K562 (cell line): Measurements from ENCODE around the gene BPIFB6. TPM values are rescaled to one million over a fixed set of nuclear protein-coding genes. Genes with fewer than 3 reads are reported as not detected.

Source experiments
- ATAC-seq: fragments of 200-7000 bp; cut with Tn5 transposase; 3 replicates; pipeline ENCODE4 v1.9.1; 2020; ENCODE audit warnings: moderate library complexity
- BruUV-seq: library from RNA; stranded (reverse); fragments of 400-500 nt; replicated peaks from 2 replicates; lab custom pipeline; 2021; lab: Mats Ljungman, UMichigan
- CTCF ChIA-PET: fragments of 300-600 bp; formaldehyde crosslinking; extraction: SDS; loops from one replicate; lab custom pipeline; 2021; ENCODE audit warnings: low intra/inter-chr PET ratio; lab: Yijun Ruan, JAX
- POLR2A ChIA-PET: fragments of 300-600, 350-650 bp; sonication (Branson Sonifier 250); formaldehyde crosslinking; extraction: SDS; loops from one replicate; lab custom pipeline; 2021; ENCODE audit warnings: antibody characterized with exemption, inconsistent platforms; lab: Yijun Ruan, JAX
- DNase-seq, 4 experiments: peaks; one replicate each; pipeline versions ENCODE4 v3.0.0 to v3.0.0-alpha.2; 2011 to 2018; ENCODE audit warnings: low spot score in 3 of 4, mixed read lengths in 3 of 4; ENCODE audit errors: extremely low read depth in 1 of 4
- FAIRE-seq: peaks from 2 replicates; lab custom pipeline; 2011; peaks lifted over from hg19 to GRCh38; lab: Jason Lieb, UNC
- H2AFZ ChIP-seq: 2 replicates; pipeline ENCODE4 v1.6.0; 2011; ENCODE audit warnings: low read depth, low read length, control low read depth, inconsistent platforms
- H3K27ac ChIP-seq: fragments of 200-600 bp; 3 replicates; pipeline ENCODE4 v1.8.0; 2011; ENCODE audit warnings: low read depth, mild to moderate bottlenecking, control low read depth, inconsistent platforms, low read length, moderate library complexity, mixed read lengths; ENCODE audit errors: extremely low read depth
- H3K27me3 ChIP-seq, 2 experiments: fragments of 300-600 bp in 1 of 2; 2 replicates in 1 of 2; 3 replicates in 1 of 2; pipeline versions ENCODE4 v1.6.0 to v1.8.0; 2011; ENCODE audit warnings: inconsistent platforms in 2 of 2, low read length in 2 of 2, mild to moderate bottlenecking in 1 of 2, mixed read lengths in 1 of 2, moderate library complexity in 1 of 2; ENCODE audit not compliant: control insufficient read depth in 2 of 2, insufficient read depth in 2 of 2
- H3K36me3 ChIP-seq: fragments of 300-600 bp; 3 replicates; pipeline ENCODE4 v1.8.0; 2011; ENCODE audit warnings: mild to moderate bottlenecking, low read length, inconsistent platforms; ENCODE audit not compliant: control insufficient read depth, insufficient read depth
- H3K4me1 ChIP-seq, 2 experiments: fragments of 200-600 bp in 1 of 2; replicated peaks in 1 of 2; 2 replicates in 1 of 2; 3 replicates in 1 of 2; pipeline versions ENCODE4 v1.5.1 to v1.8.0; 2011; ENCODE audit warnings: inconsistent platforms in 2 of 2, low read length in 2 of 2, mild to moderate bottlenecking in 1 of 2, mixed read lengths in 1 of 2, moderate library complexity in 1 of 2; ENCODE audit not compliant: control insufficient read depth in 2 of 2, insufficient read depth in 2 of 2
- H3K4me2 ChIP-seq: 2 replicates; pipeline ENCODE4 v1.6.1; 2011; ENCODE audit warnings: low read length, control low read depth, inconsistent platforms, mixed read lengths; ENCODE audit not compliant: insufficient read depth
- H3K4me3 ChIP-seq: fragments of 200-600 bp; sonication (generic), shearing (Covaris generic); 2 replicates; pipeline ENCODE4 v1.5.1; 2016; ENCODE audit warnings: control low read depth, inconsistent platforms
- H3K79me2 ChIP-seq: fragments of 200-600 bp; 3 replicates; pipeline ENCODE4 v1.8.0; 2011; ENCODE audit warnings: low read length, inconsistent platforms; ENCODE audit not compliant: control insufficient read depth, insufficient read depth
- H3K9ac ChIP-seq, 2 experiments: 2 replicates each; pipeline versions ENCODE4 v1.6.0 to v1.6.1; 2011; ENCODE audit warnings: low read depth in 2 of 2, low read length in 2 of 2, control low read depth in 1 of 2, inconsistent platforms in 1 of 2, mild to moderate bottlenecking in 1 of 2, mixed read lengths in 1 of 2; ENCODE audit not compliant: insufficient read depth in 1 of 2
- H3K9me1 ChIP-seq: one replicate; pipeline ENCODE4 v1.6.0; 2011; ENCODE audit warnings: inconsistent platforms, mild to moderate bottlenecking, low read length, moderate library complexity; ENCODE audit not compliant: control insufficient read depth, insufficient read depth
- H3K9me3 ChIP-seq: replicated peaks from 2 replicates; pipeline ENCODE4 v1.5.1; 2011; ENCODE audit warnings: low read depth, low read length, inconsistent platforms; ENCODE audit not compliant: control insufficient read depth, insufficient read depth
- H4K20me1 ChIP-seq: replicated peaks from 2 replicates; pipeline ENCODE4 v1.6.1; 2011; ENCODE audit warnings: low read length, inconsistent platforms, mixed read lengths; ENCODE audit not compliant: control insufficient read depth, insufficient read depth
- FOXM1 ChIP-seq, 2 experiments: fragments of 450-650 bp in 1 of 2; sonication (generic) in 1 of 2; formaldehyde crosslinking in 1 of 2; IDR thresholded peaks; 2 replicates each; pipeline versions ENCODE4 v1.6.1 to v1.9.0; 2017 to 2022; ENCODE audit warnings: low read depth in 2 of 2, mild to moderate bottlenecking in 2 of 2, missing genetic modification reagents in 1 of 2, moderate library complexity in 1 of 2
- MEIS2 ChIP-seq: fragments of 450-650 bp; IDR thresholded peaks from 2 replicates; pipeline ENCODE4 v1.6.1; 2014; ENCODE audit warnings: mild to moderate bottlenecking; ENCODE audit not compliant: partially characterized antibody
- MXD1 ChIP-seq: fragments of 250-450 bp; sonication (Bioruptor Pico); IDR thresholded peaks from 2 replicates; pipeline ENCODE4 v1.8.0; 2021; ENCODE audit warnings: borderline replicate concordance, mild to moderate bottlenecking, moderate library complexity; ENCODE audit not compliant: poor library complexity, severe bottlenecking
- PCBP1 ChIP-seq: fragments of 200-400 bp; formaldehyde crosslinking; IDR thresholded peaks from 2 replicates; pipeline ENCODE4 v1.6.1; 2018; ENCODE audit warnings: mild to moderate bottlenecking, low read depth, low read length; ENCODE audit not compliant: poor library complexity, severe bottlenecking
- POU5F1 ChIP-seq: fragments of 150-350 bp; IDR thresholded peaks from 2 replicates; pipeline ENCODE4 v1.6.1; 2014; ENCODE audit warnings: borderline replicate concordance, low read length, low read depth, mild to moderate bottlenecking; ENCODE audit not compliant: partially characterized antibody
- RAD21 ChIP-seq, 2 experiments: fragments of 250-450 bp in 1 of 2; fragments of 450-650 bp in 1 of 2; sonication (Bioruptor Pico) in 1 of 2; formaldehyde crosslinking in 1 of 2; IDR thresholded peaks in 1 of 2; conservative IDR thresholded peaks in 1 of 2; 2 replicates each; pipeline versions ENCODE4 v1.4.0 to v1.8.0; 2020 to 2022; ENCODE audit warnings: mild to moderate bottlenecking in 2 of 2, moderate library complexity in 1 of 2
- RBFOX2 ChIP-seq: fragments of 200-400 bp; formaldehyde crosslinking; IDR thresholded peaks from 2 replicates; pipeline ENCODE4 v1.6.1; 2017; ENCODE audit warnings: low read depth, mild to moderate bottlenecking, low read length, moderate library complexity
- SLC30A9 ChIP-seq: fragments of 250-450 bp; sonication (Bioruptor Pico); IDR thresholded peaks from 2 replicates; pipeline ENCODE4 v1.8.0; 2022; ENCODE audit warnings: mild to moderate bottlenecking, moderate library complexity
- USF2 ChIP-seq: sonication (generic); formaldehyde crosslinking; IDR thresholded peaks from 2 replicates; pipeline ENCODE4 v1.5.0; 2020; ENCODE audit warnings: missing genetic modification reagents
- ZBTB2 ChIP-seq: fragments of 450-650 bp; IDR thresholded peaks from 2 replicates; pipeline ENCODE4 v1.6.1; 2016; ENCODE audit warnings: antibody characterized with exemption
- ZC3H8 ChIP-seq: fragments of 450-650 bp; IDR thresholded peaks from 2 replicates; pipeline ENCODE4 v1.6.1; 2017
- ZNF140 ChIP-seq: fragments of 250-450 bp; sonication (Bioruptor Pico); IDR thresholded peaks from 2 replicates; pipeline ENCODE4 v1.8.0; 2021; ENCODE audit warnings: moderate library complexity, mild to moderate bottlenecking, inconsistent platforms
- WGBS: fragments of 100-300 bp; shearing (Covaris generic); methylation state at CpG from one replicate; pipeline ENCODE4 v1.1.6; 2016; ENCODE audit warnings: low coverage, mixed read lengths; ENCODE audit not compliant: insufficient coverage; ENCODE audit errors: missing lambda C conversion rate; 5-methylcytosine and 5-hydroxymethylcytosine counted together
- in situ Hi-C: fragments of 300-500 bp; cut with MboI; formaldehyde crosslinking; loops from 4 replicates; pipeline ENCODE4 v1.15.0; 2018; ENCODE audit warnings: inconsistent platforms, mixed read lengths
- intact Hi-C: fragments of 100-400 bp; cut with micrococcal nuclease; formaldehyde crosslinking; loops from 2 replicates; pipeline ENCODE4 v1.14.2; 2022
- polyA plus RNA-seq, 8 experiments: library from polyadenylated mRNA; depleted of rRNA in 4 of 8; stranded (reverse) in 5 of 8; unstranded in 3 of 8; fragments of >200 nt; fragmentation: Nextera tagmentation in 2 of 8; fragmentation: Illumina TruSeq in 1 of 8; extraction: Ambion mirVana in 2 of 8; extraction: Trizol in 1 of 8; gene quantifications; 2 replicates each; pipeline versions ENCODE4 v1.2.1 to v1.2.3, GENCODE V29; 2011 to 2014; ENCODE audit warnings: inconsistent platforms in 1 of 8, missing spikeins in 1 of 8
- total RNA-seq, 7 experiments: library from RNA; depleted of rRNA in 6 of 7; stranded (reverse); fragments of >200 nt in 6 of 7; fragmentation: Illumina TruSeq in 2 of 7; extraction: Trizol in 2 of 7; gene quantifications; 2 replicates each; pipeline versions ENCODE4 v1.2.1 to v1.2.3, GENCODE V29; 2011 to 2021; ENCODE audit warnings: low replicate concordance in 1 of 7

BPIFB6 gene
- total and polyA plus RNA-seq, 9 of the 15 experiments (the other 6 are each of a cell fraction or from before 2014, with no cell fraction given), result not detected

- ChIA-PET CTCF (no interaction called here), POLR2A (interaction anchor here (0.5 to 0.6 kb wide), 2 partner anchors 21 to 28 kb away, joined by 3 read pairs; no protein-coding TSS in a partner anchor)
- H3K9me3 ChIP-seq, result no peaks in the 10 kb centered on the region
- H3K4me3 ChIP-seq, result no peak overlapping the region
- no peaks in the 10 kb centered on the region for H3K79me2 ChIP-seq
- no peak for FAIRE-seq
- peaks cover 28 to 72% of the 10 kb centered on the region in 2 experiments; a peak in 4 of 5 replicates for H3K27me3 ChIP-seq
- no peaks in the 10 kb centered on the region for H3K36me3 ChIP-seq
- TF ChIP-seq USF2 (CRISPR knock-in tag), result no peak
- no peak for TF ChIP-seq PCBP1
- no peak for TF ChIP-seq RBFOX2
- TF ChIP-seq FOXM1 (IDR thresholded peaks at IDR 0.05; ENCODE audit: low read depth), result no peak
- TF ChIP-seq FOXM1 (CRISPR knock-in tag; IDR thresholded peaks at IDR 0.05; ENCODE audit: low read depth), result no peak
- no peak for TF ChIP-seq POU5F1
- TF ChIP-seq MXD1 (CRISPR knock-in tag), result no peak
- no peak for TF ChIP-seq ZNF140 (CRISPR knock-in tag)
- no peak for TF ChIP-seq SLC30A9 (CRISPR knock-in tag)
- no peak for TF ChIP-seq MEIS2
- no peak for TF ChIP-seq RAD21 (CRISPR knock-in tag; conservative IDR thresholded peaks at IDR 0.05 in 1 of 2, IDR thresholded peaks at IDR 0.05 in 1 of 2)
- TF ChIP-seq ZC3H8, result no peak
- no peak for TF ChIP-seq ZBTB2
- no peak overlapping the region for H3K27ac ChIP-seq
- H3K4me1 ChIP-seq, result no peaks in the 10 kb centered on the region
- no peaks in the 10 kb centered on the region for H3K9me1 ChIP-seq
- in situ Hi-C loops, result no loop called here
- WGBS, result 0% methylated on average over 9 of the region's 9 CpGs
- no peak overlapping the region for H2AFZ ChIP-seq
- intact Hi-C loops, result no loop called here
- BruUV-seq, result no TSS peak
- no peak for ATAC-seq
- peaks cover 13% of the 10 kb centered on the region; the same call in 1 of the 2 replicates for H4K20me1 ChIP-seq
- no peak for DNase-seq
- H3K9ac ChIP-seq, result no peak overlapping the region
- no peak overlapping the region for H3K4me2 ChIP-seq
Measured at GRCh38 chr20:33065785-33066184, 34.3 kb downstream of the BPIFB6 start.
